GM21528 (cell line): Measurements from ENCODE around the gene IREB2.

Source experiments
- ATAC-seq: cut with Tn5 transposase; IDR thresholded peaks from one replicate; pipeline ENCODE4 v1.9.1; 2021; ENCODE audit warnings: mild to moderate bottlenecking, moderate library complexity; ENCODE audit not compliant: unreplicated experiment, low FRiP score

The IREB2 gene

GRCh38 chr15:78540141-78540870 is 102.3 kb downstream of the IREB2 start, which contains the start of gene PSMA4:
TSS of gene PSMA4 (plus strand) at chr15:78540444. CDS start at chr15:78541928, 1,484 bp downstream.
- ATAC-seq: peak; percentile 78

GRCh38 chr15:78540871-78541743 is 103.1 kb downstream of the IREB2 start:
- ATAC-seq: no peak

- ATAC-seq: no peak
These were observed 103.7 kb downstream of the IREB2 start for GRCh38 chr15:78541744-78542034.

GRCh38 chr15:78542647-78543046 is 104.6 kb downstream of the IREB2 start:
- no peak for ATAC-seq

- ATAC-seq: no peak
These were observed 112.2 kb downstream of the IREB2 start for GRCh38 chr15:78550194-78550593.

GRCh38 chr15:78550815-78551214 is 112.8 kb downstream of the IREB2 start:
- ATAC-seq: no peak
